HepG2 (cell line): ENCODE results near the gene MYH7B. TPM values are rescaled to one million over a fixed set of nuclear protein-coding genes. Genes with fewer than 3 reads are reported as not detected.

Source experiments
- AFF4 ChIP-seq: sonication (generic); formaldehyde crosslinking; IDR thresholded peaks from 2 replicates; pipeline ENCODE4 v1.4.0; 2020; ENCODE audit warnings: missing genetic modification reagents
- ATAD3A ChIP-seq: sonication (generic); formaldehyde crosslinking; IDR thresholded peaks from 2 replicates; pipeline ENCODE4 v1.4.0; 2020; ENCODE audit warnings: missing genetic modification reagents
- KDM2A ChIP-seq: sonication (generic); formaldehyde crosslinking; IDR thresholded peaks from 2 replicates; pipeline ENCODE4 v1.4.0; 2020; ENCODE audit warnings: low read depth, missing genetic modification reagents, borderline replicate concordance
- KLF15 ChIP-seq: sonication (generic); formaldehyde crosslinking; IDR thresholded peaks from 2 replicates; pipeline ENCODE4 v1.8.1; 2023; ENCODE audit warnings: borderline replicate concordance, mild to moderate bottlenecking, inconsistent platforms, missing genetic modification reagents, mixed read lengths
- PAF1 ChIP-seq: IDR thresholded peaks from 2 replicates; pipeline ENCODE4 v1.6.1; 2016; ENCODE audit warnings: missing genetic modification reagents, missing compliant biosample characterization
- PRPF4 ChIP-seq: fragments of 200-400 bp; formaldehyde crosslinking; IDR thresholded peaks from 2 replicates; pipeline ENCODE4 v1.6.1; 2016; ENCODE audit warnings: low read length, low read depth; ENCODE audit not compliant: poor library complexity, severe bottlenecking
- SYNCRIP ChIP-seq: fragments of 200-400 bp; formaldehyde crosslinking; IDR thresholded peaks from 2 replicates; pipeline ENCODE4 v1.6.1; 2018; ENCODE audit warnings: mild to moderate bottlenecking, low read depth, low read length; ENCODE audit not compliant: insufficient read depth
- TGIF2 ChIP-seq: IDR thresholded peaks from 2 replicates; pipeline ENCODE4 v1.6.1; 2016; ENCODE audit warnings: control low read depth, missing compliant biosample characterization
- THYN1 ChIP-seq: sonication (generic); formaldehyde crosslinking; IDR thresholded peaks from 2 replicates; pipeline ENCODE4 v1.8.1; 2023; ENCODE audit warnings: low read depth, mild to moderate bottlenecking, moderate library complexity, missing genetic modification reagents, borderline replicate concordance
- TSC22D2 ChIP-seq: sonication (generic); formaldehyde crosslinking; IDR thresholded peaks from 2 replicates; pipeline ENCODE4 v1.5.1; 2020; ENCODE audit warnings: missing genetic modification reagents, mild to moderate bottlenecking, borderline replicate concordance
- ZBTB43 ChIP-seq: sonication (generic); formaldehyde crosslinking; conservative IDR thresholded peaks from 2 replicates; pipeline ENCODE4 v1.4.0; 2020; ENCODE audit warnings: missing genetic modification reagents
- ZNF275 ChIP-seq: sonication (generic); formaldehyde crosslinking; IDR thresholded peaks from 2 replicates; pipeline ENCODE4 v1.8.0; 2022; ENCODE audit warnings: missing genetic modification reagents, mild to moderate bottlenecking, inconsistent platforms, borderline replicate concordance
- ZNF282 ChIP-seq: fragments of 450-650 bp; IDR thresholded peaks from 2 replicates; pipeline ENCODE4 v1.6.1; 2018; ENCODE audit not compliant: partially characterized antibody
- ZNF350 ChIP-seq: sonication (generic); formaldehyde crosslinking; IDR thresholded peaks from 2 replicates; pipeline ENCODE4 v1.4.0; 2020; ENCODE audit warnings: mild to moderate bottlenecking, low read depth, missing genetic modification reagents, borderline replicate concordance
- ZNF513 ChIP-seq: sonication (generic); formaldehyde crosslinking; conservative IDR thresholded peaks from 2 replicates; pipeline ENCODE4 v1.5.0; 2020; ENCODE audit warnings: missing genetic modification reagents
- polyA plus RNA-seq, 8 experiments: library from polyadenylated mRNA; depleted of rRNA in 3 of 8; stranded (reverse) in 7 of 8; unstranded in 1 of 8; fragments of >200 nt; fragmentation: Illumina TruSeq in 4 of 8; extraction: Trizol in 4 of 8; gene quantifications; 2 replicates each; pipeline versions ENCODE4 v1.2.1 to v1.2.3, GENCODE V29; 2011 to 2016; ENCODE audit warnings: low read depth in 4 of 8, missing spikeins in 1 of 8, mixed read lengths in 1 of 8; ENCODE audit not compliant: insufficient read depth in 1 of 8
- total RNA-seq, 5 experiments: library from RNA; depleted of rRNA; stranded (reverse); fragments of >200 nt; fragmentation: Illumina TruSeq; extraction: Trizol; gene quantifications; 2 replicates each; pipeline ENCODE4 v1.2.3, GENCODE V29; 2016; ENCODE audit warnings: low read depth in 1 of 5
- TF ChIP-seq, protein P1 (sequence below): sonication (generic); formaldehyde crosslinking; IDR thresholded peaks from 2 replicates; pipeline ENCODE4 v1.5.1; 2020; ENCODE audit warnings: missing genetic modification reagents, mild to moderate bottlenecking, borderline replicate concordance
- TF ChIP-seq, protein P2 (sequence below): sonication (generic); formaldehyde crosslinking; IDR thresholded peaks from 2 replicates; pipeline ENCODE4 v1.4.0; 2020; ENCODE audit warnings: missing genetic modification reagents

MYH7B gene
- total and polyA plus RNA-seq, 2 of the 13 experiments (the other 11 are each of a cell fraction or from before 2014, with no cell fraction given): 0.05 to 0.20 TPM

- TF ChIP-seq, protein P1, sequence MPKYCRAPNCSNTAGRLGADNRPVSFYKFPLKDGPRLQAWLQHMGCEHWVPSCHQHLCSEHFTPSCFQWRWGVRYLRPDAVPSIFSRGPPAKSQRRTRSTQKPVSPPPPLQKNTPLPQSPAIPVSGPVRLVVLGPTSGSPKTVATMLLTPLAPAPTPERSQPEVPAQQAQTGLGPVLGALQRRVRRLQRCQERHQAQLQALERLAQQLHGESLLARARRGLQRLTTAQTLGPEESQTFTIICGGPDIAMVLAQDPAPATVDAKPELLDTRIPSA (CRISPR knock-in tag): peak; percentile 56; the same call in 1 of the 2 replicates
- TF ChIP-seq TGIF2 (CRISPR knock-in tag) (peak; percentile 96), THYN1 (no peak), TSC22D2 (CRISPR knock-in tag) (peak; percentile 96), KLF15 (no peak), PRPF4 (peak; percentile 78), ZNF350 (CRISPR knock-in tag) (peak; percentile 100), AFF4 (CRISPR knock-in tag) (no peak; the same call in 1 of the 2 replicates), PAF1 (CRISPR knock-in tag) (no peak), ZNF513 (no peak), ZNF282 (no peak), ZBTB43 (CRISPR knock-in tag) (peak; percentile 88; the same call in 1 of the 2 replicates), SYNCRIP (no peak), ZNF275 (CRISPR knock-in tag) (peak; percentile 99), ATAD3A (CRISPR knock-in tag) (peak; percentile 67; the same call in 1 of the 2 replicates), KDM2A (CRISPR knock-in tag) (peak; percentile 97)
- TF ChIP-seq, protein P2, sequence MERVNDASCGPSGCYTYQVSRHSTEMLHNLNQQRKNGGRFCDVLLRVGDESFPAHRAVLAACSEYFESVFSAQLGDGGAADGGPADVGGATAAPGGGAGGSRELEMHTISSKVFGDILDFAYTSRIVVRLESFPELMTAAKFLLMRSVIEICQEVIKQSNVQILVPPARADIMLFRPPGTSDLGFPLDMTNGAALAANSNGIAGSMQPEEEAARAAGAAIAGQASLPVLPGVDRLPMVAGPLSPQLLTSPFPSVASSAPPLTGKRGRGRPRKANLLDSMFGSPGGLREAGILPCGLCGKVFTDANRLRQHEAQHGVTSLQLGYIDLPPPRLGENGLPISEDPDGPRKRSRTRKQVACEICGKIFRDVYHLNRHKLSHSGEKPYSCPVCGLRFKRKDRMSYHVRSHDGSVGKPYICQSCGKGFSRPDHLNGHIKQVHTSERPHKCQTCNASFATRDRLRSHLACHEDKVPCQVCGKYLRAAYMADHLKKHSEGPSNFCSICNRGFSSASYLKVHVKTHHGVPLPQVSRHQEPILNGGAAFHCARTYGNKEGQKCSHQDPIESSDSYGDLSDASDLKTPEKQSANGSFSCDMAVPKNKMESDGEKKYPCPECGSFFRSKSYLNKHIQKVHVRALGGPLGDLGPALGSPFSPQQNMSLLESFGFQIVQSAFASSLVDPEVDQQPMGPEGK (CRISPR knock-in tag): peak; percentile 74
Measured at GRCh38 chr20:34955231-34956040, at the start of gene MYH7B, which contains the start of gene GSS (continued).
